Measurements from ENCODE around the gene KCNH5. TPM values are rescaled to one million over a fixed set of nuclear protein-coding genes. Genes with fewer than 3 reads are reported as not detected.

Gene KCNH5
- total and polyA plus RNA-seq, 2 of the 13 experiments (the other 11 are each of a cell fraction or from before 2014, with no cell fraction given): not detected

- Histone ChIP-seq H2AFZ (ENCODE audit: low read length) (no peak overlapping the region), H3K36me3 (replicated peaks in 1 of 2; ENCODE audit: control insufficient read depth in 1 of 2, insufficient read depth in 2 of 2, low read length in 2 of 2) (no peaks in the 10 kb centered on the region), H3K79me2 (ENCODE audit: insufficient read depth, low read length) (no peaks in the 10 kb centered on the region), H3K27me3 (ENCODE audit: control insufficient read depth in 1 of 2, insufficient read depth in 2 of 2, low read length in 2 of 2) (no peaks in the 10 kb centered on the region), H3K27ac (ENCODE audit: extremely low read length, insufficient read depth, low read length) (no peak overlapping the region), H3K4me1 (ENCODE audit: insufficient read depth, low read length) (no peaks in the 10 kb centered on the region), H3K4me3 (replicated peaks in 1 of 3; ENCODE audit: insufficient read depth in 1 of 3, low read depth in 2 of 3, low read length in 3 of 3) (no peak overlapping the region), H3K9ac (ENCODE audit: insufficient read depth, low read depth, low read length) (no peak overlapping the region), H3K9me3 (ENCODE audit: low read length) (no peaks in the 10 kb centered on the region), H4K20me1 (ENCODE audit: insufficient read depth, low read length) (no peaks in the 10 kb centered on the region), H3K4me2 (ENCODE audit: low read depth, low read length) (no peak overlapping the region)
- no peak for ATAC-seq
- no peak for DNase-seq (ENCODE audit: low spot score)
- ChIA-PET CTCF (ENCODE audit: low intra/inter-chr PET ratio, low total read pairs) (no interaction called here), POLR2A (no interaction called here)
- no TSS peak for BruUV-seq (replicated peaks)
- no peak for TF ChIP-seq GFI1 (CRISPR knock-in tag; IDR thresholded peaks at IDR 0.05; ENCODE audit: borderline replicate concordance)
- TF ChIP-seq SPEN (CRISPR knock-in tag; IDR thresholded peaks at IDR 0.05; ENCODE audit: low read depth): no peak
- TF ChIP-seq ZBTB7B (CRISPR knock-in tag; IDR thresholded peaks at IDR 0.05): no peak
- no peak for TF ChIP-seq ARHGAP35 (CRISPR knock-in tag; IDR thresholded peaks at IDR 0.05; ENCODE audit: borderline replicate concordance)
- TF ChIP-seq HHEX (CRISPR knock-in tag; IDR thresholded peaks at IDR 0.05): no peak
- TF ChIP-seq ZNF329 (CRISPR knock-in tag; IDR thresholded peaks at IDR 0.05; ENCODE audit: low read depth): no peak
- TF ChIP-seq KLF12 (CRISPR knock-in tag; IDR thresholded peaks at IDR 0.05; ENCODE audit: borderline replicate concordance): no peak
- TF ChIP-seq THYN1 (CRISPR knock-in tag; IDR thresholded peaks at IDR 0.05; ENCODE audit: borderline replicate concordance, low read depth): no peak
- no peak for TF ChIP-seq SP140L (CRISPR knock-in tag; IDR thresholded peaks at IDR 0.05; ENCODE audit: borderline replicate concordance)
- WGBS (ENCODE audit: low lambda C conversion rate): 4% methylated on average over 2 of the region's 4 CpGs
- FAIRE-seq: no peak
- intact Hi-C loops (cut with micrococcal nuclease; ENCODE audit: unreplicated experiment) (no loop called here), in situ Hi-C loops (cut with HindIII; ENCODE audit: extremely low pct_ligation_motif_present, low pct_unique_long_range_greater_than_20kb) (no loop called here)
Measured at GRCh38 chr14:62889364-62889763, 155.9 kb downstream of the KCNH5 start.

GRCh38 chr14:62886461-62886860 lies 158.8 kb downstream of the KCNH5 start:
- no peak overlapping the region for H3K27ac ChIP-seq (ENCODE audit: extremely low read length, insufficient read depth, low read length)
- H4K20me1 ChIP-seq (ENCODE audit: insufficient read depth, low read length): no peaks in the 10 kb centered on the region
- H3K79me2 ChIP-seq (ENCODE audit: insufficient read depth, low read length): no peaks in the 10 kb centered on the region
- H2AFZ ChIP-seq (ENCODE audit: low read length): no peak overlapping the region
- no peaks in the 10 kb centered on the region for H3K9me3 ChIP-seq (ENCODE audit: low read length)
- 0% methylated on average over 1 of the region's 1 CpG for WGBS (ENCODE audit: low lambda C conversion rate)
- no peaks in the 10 kb centered on the region for H3K4me1 ChIP-seq (ENCODE audit: insufficient read depth, low read length)
- H3K4me2 ChIP-seq (ENCODE audit: low read depth, low read length): no peak overlapping the region
- BruUV-seq (replicated peaks): no TSS peak
- in situ Hi-C loops (cut with HindIII; ENCODE audit: extremely low pct_ligation_motif_present, low pct_unique_long_range_greater_than_20kb): no loop called here
- H3K9ac ChIP-seq (ENCODE audit: insufficient read depth, low read depth, low read length): no peak overlapping the region
- ChIA-PET POLR2A (no interaction called here), CTCF (ENCODE audit: low intra/inter-chr PET ratio, low total read pairs) (no interaction called here)
- no peak overlapping the region for H3K4me3 ChIP-seq (replicated peaks in 1 of 3; ENCODE audit: insufficient read depth in 1 of 3, low read depth in 2 of 3, low read length in 3 of 3)
- FAIRE-seq (no peak), ATAC-seq (no peak), DNase-seq (ENCODE audit: low spot score) (no peak)
- no peaks in the 10 kb centered on the region for H3K27me3 ChIP-seq (ENCODE audit: control insufficient read depth in 1 of 2, insufficient read depth in 2 of 2, low read length in 2 of 2)
- intact Hi-C loops (cut with micrococcal nuclease; ENCODE audit: unreplicated experiment): no loop called here
- H3K36me3 ChIP-seq (replicated peaks in 1 of 2; ENCODE audit: control insufficient read depth in 1 of 2, insufficient read depth in 2 of 2, low read length in 2 of 2): no peaks in the 10 kb centered on the region
- no peak for TF ChIP-seq ZSCAN9 (CRISPR knock-in tag; IDR thresholded peaks at IDR 0.05; ENCODE audit: borderline replicate concordance)
- no peak for TF ChIP-seq ZNF496 (CRISPR knock-in tag; IDR thresholded peaks at IDR 0.05; ENCODE audit: insufficient replicate concordance)
- no peak for TF ChIP-seq ZNF607 (CRISPR knock-in tag; IDR thresholded peaks at IDR 0.05; ENCODE audit: borderline replicate concordance)
- no peak for TF ChIP-seq ZNF709 (CRISPR knock-in tag; IDR thresholded peaks at IDR 0.05)
- TF ChIP-seq SAFB2 (CRISPR knock-in tag; IDR thresholded peaks at IDR 0.05; ENCODE audit: borderline replicate concordance, low read depth): no peak
- no peak for TF ChIP-seq ZFP41 (CRISPR knock-in tag; IDR thresholded peaks at IDR 0.05; ENCODE audit: borderline replicate concordance)
- no peak for TF ChIP-seq SOX5 (CRISPR knock-in tag; IDR thresholded peaks at IDR 0.05; ENCODE audit: borderline replicate concordance)
- TF ChIP-seq ZC3H4 (CRISPR knock-in tag; IDR thresholded peaks at IDR 0.05; ENCODE audit: borderline replicate concordance): no peak
- TF ChIP-seq GLI4 (CRISPR knock-in tag; IDR thresholded peaks at IDR 0.05; ENCODE audit: borderline replicate concordance): no peak
- no peak for TF ChIP-seq ATF7 (IDR thresholded peaks at IDR 0.05)
- TF ChIP-seq ATF7 (CRISPR knock-in tag; IDR thresholded peaks at IDR 0.05): no peak
- TF ChIP-seq ZNF562 (CRISPR knock-in tag; IDR thresholded peaks at IDR 0.05; ENCODE audit: borderline replicate concordance): no peak
- no peak for TF ChIP-seq CHCHD3 (CRISPR knock-in tag; IDR thresholded peaks at IDR 0.05)
- no peak for TF ChIP-seq SP140L (CRISPR knock-in tag; IDR thresholded peaks at IDR 0.05; ENCODE audit: borderline replicate concordance)
